HepG2 (cell line): ENCODE measurements around the gene EPB41L2. TPM values are rescaled to one million over a fixed set of nuclear protein-coding genes. Genes with fewer than 3 reads are reported as not detected.

Experiments
- BCL3 ChIP-seq: sonication (generic); formaldehyde crosslinking; IDR thresholded peaks from 2 replicates; pipeline ENCODE4 v1.5.1; 2020; ENCODE audit warnings: mild to moderate bottlenecking, missing genetic modification reagents, moderate library complexity
- CSRNP1 ChIP-seq: sonication (generic); formaldehyde crosslinking; IDR thresholded peaks from 2 replicates; pipeline ENCODE4 v1.8.1; 2023; ENCODE audit warnings: mild to moderate bottlenecking, missing genetic modification reagents
- HDAC6 ChIP-seq: fragments of 200-600 bp; sonication (generic); IDR thresholded peaks from 2 replicates; pipeline ENCODE4 v1.7.0; 2017; ENCODE audit warnings: mild to moderate bottlenecking, antibody characterized with exemption, low read length, low read depth
- HIVEP1 ChIP-seq: sonication (generic); formaldehyde crosslinking; IDR thresholded peaks from 2 replicates; pipeline ENCODE4 v1.4.0; 2020; ENCODE audit warnings: mild to moderate bottlenecking, missing genetic modification reagents
- NR2C2 ChIP-seq: sonication (generic); formaldehyde crosslinking; IDR thresholded peaks from 2 replicates; pipeline ENCODE4 v1.4.0; 2020; ENCODE audit warnings: missing genetic modification reagents, mild to moderate bottlenecking, moderate library complexity, borderline replicate concordance
- SMARCE1 ChIP-seq: fragments of 450-650 bp; IDR thresholded peaks from 2 replicates; pipeline ENCODE4 v1.6.1; 2017; ENCODE audit warnings: borderline replicate concordance
- SP4 ChIP-seq: sonication (generic); formaldehyde crosslinking; IDR thresholded peaks from 2 replicates; pipeline ENCODE4 v1.8.1; 2023; ENCODE audit warnings: mild to moderate bottlenecking, missing genetic modification reagents
- ZBTB43 ChIP-seq: sonication (generic); formaldehyde crosslinking; conservative IDR thresholded peaks from 2 replicates; pipeline ENCODE4 v1.4.0; 2020; ENCODE audit warnings: missing genetic modification reagents
- ZNF232 ChIP-seq: sonication (generic); formaldehyde crosslinking; IDR thresholded peaks from 2 replicates; pipeline ENCODE4 v1.4.0; 2020; ENCODE audit warnings: missing genetic modification reagents, borderline replicate concordance
- ZNF263 ChIP-seq: sonication (generic); formaldehyde crosslinking; IDR thresholded peaks from 2 replicates; pipeline ENCODE4 v1.4.0; 2020; ENCODE audit warnings: missing genetic modification reagents
- ZNF292 ChIP-seq: sonication (generic); formaldehyde crosslinking; IDR thresholded peaks from 2 replicates; pipeline ENCODE4 v1.8.1; 2022; ENCODE audit warnings: mild to moderate bottlenecking, low read depth, missing genetic modification reagents, borderline replicate concordance
- ZNF34 ChIP-seq: sonication (generic); formaldehyde crosslinking; IDR thresholded peaks from 2 replicates; pipeline ENCODE4 v1.4.0; 2020; ENCODE audit warnings: mild to moderate bottlenecking, missing genetic modification reagents, borderline replicate concordance
- ZNF441 ChIP-seq: sonication (generic); formaldehyde crosslinking; IDR thresholded peaks from 2 replicates; pipeline ENCODE4 v1.7.0; 2021; ENCODE audit warnings: missing genetic modification reagents, borderline replicate concordance
- ZNF468 ChIP-seq: sonication (generic); formaldehyde crosslinking; IDR thresholded peaks from 2 replicates; pipeline ENCODE4 v1.8.0; 2022; ENCODE audit warnings: mild to moderate bottlenecking, moderate library complexity, missing genetic modification reagents
- ZNF724P ChIP-seq: sonication (generic); formaldehyde crosslinking; IDR thresholded peaks from 2 replicates; pipeline ENCODE4 v1.8.0; 2022; ENCODE audit warnings: missing genetic modification reagents, borderline replicate concordance
- ZNF816 ChIP-seq: sonication (generic); formaldehyde crosslinking; IDR thresholded peaks from 2 replicates; pipeline ENCODE4 v1.8.0; 2022; ENCODE audit warnings: missing genetic modification reagents, mild to moderate bottlenecking, borderline replicate concordance
- ZNF878 ChIP-seq: sonication (generic); formaldehyde crosslinking; IDR thresholded peaks from 2 replicates; pipeline ENCODE4 v1.8.1; 2023; ENCODE audit warnings: mild to moderate bottlenecking, missing genetic modification reagents, moderate library complexity
- polyA plus RNA-seq, 8 experiments: library from polyadenylated mRNA; depleted of rRNA in 3 of 8; stranded (reverse) in 7 of 8; unstranded in 1 of 8; fragments of >200 nt; fragmentation: Illumina TruSeq in 4 of 8; extraction: Trizol in 4 of 8; gene quantifications; 2 replicates each; pipeline versions ENCODE4 v1.2.1 to v1.2.3, GENCODE V29; 2011 to 2016; ENCODE audit warnings: low read depth in 4 of 8, missing spikeins in 1 of 8, mixed read lengths in 1 of 8; ENCODE audit not compliant: insufficient read depth in 1 of 8
- total RNA-seq, 5 experiments: library from RNA; depleted of rRNA; stranded (reverse); fragments of >200 nt; fragmentation: Illumina TruSeq; extraction: Trizol; gene quantifications; 2 replicates each; pipeline ENCODE4 v1.2.3, GENCODE V29; 2016; ENCODE audit warnings: low read depth in 1 of 5
- TF ChIP-seq, protein P1 (sequence below): sonication (generic); formaldehyde crosslinking; IDR thresholded peaks from 2 replicates; pipeline ENCODE4 v1.4.0; 2020; ENCODE audit warnings: mild to moderate bottlenecking, missing genetic modification reagents
- TF ChIP-seq, protein P2 (sequence below): sonication (generic); formaldehyde crosslinking; IDR thresholded peaks from 2 replicates; pipeline ENCODE4 v1.4.0; 2020; ENCODE audit warnings: missing genetic modification reagents, borderline replicate concordance

Gene EPB41L2
- total and polyA plus RNA-seq, 2 of the 13 experiments (the other 11 are each of a cell fraction or from before 2014, with no cell fraction given) = 41.7 to 56.4 TPM

GRCh38 chr6:130933712-130934200, 129.3 kb downstream of the EPB41L2 start (continued):
- TF ChIP-seq BCL3 (peak; percentile 54), HIVEP1 (CRISPR knock-in tag) (no peak), HDAC6 (no peak), ZBTB43 (peak; percentile 100), ZNF724P (CRISPR knock-in tag) (no peak), ZNF816 (CRISPR knock-in tag) (peak; percentile 62; the same call in 1 of the 2 replicates), ZNF441 (CRISPR knock-in tag) (0 out of 2 replicates have a peak, but pooled peaks have one; percentile 33), CSRNP1 (CRISPR knock-in tag) (peak; percentile 69; the same call in 1 of the 2 replicates), ZNF263 (CRISPR knock-in tag) (no peak), ZNF34 (CRISPR knock-in tag) (0 out of 2 replicates have a peak, but pooled peaks have one; percentile 52), ZNF292 (peak; percentile 82; the same call in 1 of the 2 replicates), ZNF468 (CRISPR knock-in tag) (no peak), SP4 (CRISPR knock-in tag) (peak; percentile 45; the same call in 1 of the 2 replicates), SMARCE1 (no peak), ZNF232 (CRISPR knock-in tag) (peak; percentile 52; the same call in 1 of the 2 replicates), ZNF878 (CRISPR knock-in tag) (no peak), NR2C2 (CRISPR knock-in tag) (peak; percentile 41; the same call in 1 of the 2 replicates)
- TF ChIP-seq, protein P1, sequence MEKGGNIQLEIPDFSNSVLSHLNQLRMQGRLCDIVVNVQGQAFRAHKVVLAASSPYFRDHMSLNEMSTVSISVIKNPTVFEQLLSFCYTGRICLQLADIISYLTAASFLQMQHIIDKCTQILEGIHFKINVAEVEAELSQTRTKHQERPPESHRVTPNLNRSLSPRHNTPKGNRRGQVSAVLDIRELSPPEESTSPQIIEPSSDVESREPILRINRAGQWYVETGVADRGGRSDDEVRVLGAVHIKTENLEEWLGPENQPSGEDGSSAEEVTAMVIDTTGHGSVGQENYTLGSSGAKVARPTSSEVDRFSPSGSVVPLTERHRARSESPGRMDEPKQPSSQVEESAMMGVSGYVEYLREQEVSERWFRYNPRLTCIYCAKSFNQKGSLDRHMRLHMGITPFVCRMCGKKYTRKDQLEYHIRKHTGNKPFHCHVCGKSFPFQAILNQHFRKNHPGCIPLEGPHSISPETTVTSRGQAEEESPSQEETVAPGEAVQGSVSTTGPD (CRISPR knock-in tag) = no peak
- TF ChIP-seq, protein P2, sequence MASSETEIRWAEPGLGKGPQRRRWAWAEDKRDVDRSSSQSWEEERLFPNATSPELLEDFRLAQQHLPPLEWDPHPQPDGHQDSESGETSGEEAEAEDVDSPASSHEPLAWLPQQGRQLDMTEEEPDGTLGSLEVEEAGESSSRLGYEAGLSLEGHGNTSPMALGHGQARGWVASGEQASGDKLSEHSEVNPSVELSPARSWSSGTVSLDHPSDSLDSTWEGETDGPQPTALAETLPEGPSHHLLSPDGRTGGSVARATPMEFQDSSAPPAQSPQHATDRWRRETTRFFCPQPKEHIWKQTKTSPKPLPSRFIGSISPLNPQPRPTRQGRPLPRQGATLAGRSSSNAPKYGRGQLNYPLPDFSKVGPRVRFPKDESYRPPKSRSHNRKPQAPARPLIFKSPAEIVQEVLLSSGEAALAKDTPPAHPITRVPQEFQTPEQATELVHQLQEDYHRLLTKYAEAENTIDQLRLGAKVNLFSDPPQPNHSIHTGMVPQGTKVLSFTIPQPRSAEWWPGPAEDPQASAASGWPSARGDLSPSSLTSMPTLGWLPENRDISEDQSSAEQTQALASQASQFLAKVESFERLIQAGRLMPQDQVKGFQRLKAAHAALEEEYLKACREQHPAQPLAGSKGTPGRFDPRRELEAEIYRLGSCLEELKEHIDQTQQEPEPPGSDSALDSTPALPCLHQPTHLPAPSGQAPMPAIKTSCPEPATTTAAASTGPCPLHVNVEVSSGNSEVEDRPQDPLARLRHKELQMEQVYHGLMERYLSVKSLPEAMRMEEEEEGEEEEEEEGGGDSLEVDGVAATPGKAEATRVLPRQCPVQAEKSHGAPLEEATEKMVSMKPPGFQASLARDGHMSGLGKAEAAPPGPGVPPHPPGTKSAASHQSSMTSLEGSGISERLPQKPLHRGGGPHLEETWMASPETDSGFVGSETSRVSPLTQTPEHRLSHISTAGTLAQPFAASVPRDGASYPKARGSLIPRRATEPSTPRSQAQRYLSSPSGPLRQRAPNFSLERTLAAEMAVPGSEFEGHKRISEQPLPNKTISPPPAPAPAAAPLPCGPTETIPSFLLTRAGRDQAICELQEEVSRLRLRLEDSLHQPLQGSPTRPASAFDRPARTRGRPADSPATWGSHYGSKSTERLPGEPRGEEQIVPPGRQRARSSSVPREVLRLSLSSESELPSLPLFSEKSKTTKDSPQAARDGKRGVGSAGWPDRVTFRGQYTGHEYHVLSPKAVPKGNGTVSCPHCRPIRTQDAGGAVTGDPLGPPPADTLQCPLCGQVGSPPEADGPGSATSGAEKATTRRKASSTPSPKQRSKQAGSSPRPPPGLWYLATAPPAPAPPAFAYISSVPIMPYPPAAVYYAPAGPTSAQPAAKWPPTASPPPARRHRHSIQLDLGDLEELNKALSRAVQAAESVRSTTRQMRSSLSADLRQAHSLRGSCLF = 0 out of 2 replicates have a peak, but pooled peaks have one; percentile 41
